Coronary artery (tissue), 2 donors: ENCODE data around the gene SYT1.

Experiments used
- DNase-seq: peaks from one replicate; pipeline ENCODE4 v3.0.0-alpha.2; 2017; ENCODE audit warnings: low spot score
- H3K27ac ChIP-seq, 2 donors: fragments of 200-600 bp; sonication (generic); one replicate each; pipeline ENCODE4 v1.5.1; 2016 to 2019
- H3K4me3 ChIP-seq: fragments of 200-600 bp; sonication (generic); 2 replicates; pipeline ENCODE4 v1.5.1; 2016; ENCODE audit warnings: mild to moderate bottlenecking, moderate library complexity
- CTCF ChIP-seq: fragments of 200-600 bp; sonication (generic); IDR thresholded peaks from one replicate; pipeline ENCODE4 v1.5.1; 2019; ENCODE audit warnings: antibody characterized with exemption

SYT1 gene

GRCh38 chr12:79291711-79292110 is 427.1 kb downstream of the SYT1 start:
- no peak overlapping the region for H3K27ac ChIP-seq
- no peak overlapping the region for H3K4me3 ChIP-seq
- no peak for DNase-seq
- no peak for TF ChIP-seq CTCF

GRCh38 chr12:79294590-79294989 is 430.0 kb downstream of the SYT1 start:
- no peak for DNase-seq
- TF ChIP-seq CTCF = no peak
- Histone ChIP-seq H3K27ac (no peak overlapping the region), H3K4me3 (no peak overlapping the region)

- no peak overlapping the region for H3K4me3 ChIP-seq
Measured at GRCh38 chr12:79295572-79295971, 431.0 kb downstream of the SYT1 start.

GRCh38 chr12:79296133-79296532 is 431.6 kb downstream of the SYT1 start:
- Histone ChIP-seq H3K27ac (no peak overlapping the region), H3K4me3 (no peak overlapping the region)
- no peak for TF ChIP-seq CTCF
- DNase-seq = no peak

More at GRCh38 chr12:79295572-79295971, 431.0 kb downstream of the SYT1 start:
- TF ChIP-seq CTCF = no peak
- DNase-seq = no peak
- H3K27ac ChIP-seq = no peak overlapping the region

- Histone ChIP-seq H3K4me3 (no peak overlapping the region), H3K27ac (no peak overlapping the region)
- TF ChIP-seq CTCF = no peak
- DNase-seq = no peak
Measured at GRCh38 chr12:79296871-79297270, 432.3 kb downstream of the SYT1 start.

GRCh38 chr12:79298506-79298905 is 433.9 kb downstream of the SYT1 start:
- no peak for DNase-seq
- H3K4me3 ChIP-seq = no peak overlapping the region
- H3K27ac ChIP-seq = no peak overlapping the region
- TF ChIP-seq CTCF = no peak

GRCh38 chr12:79299447-79300198 is 435.0 kb downstream of the SYT1 start:
- Histone ChIP-seq H3K27ac (no peak overlapping the region), H3K4me3 (no peak overlapping the region)
- TF ChIP-seq CTCF = no peak
- no peak for DNase-seq
